ENCODE results near the gene METRNL. TPM values are rescaled to one million over a fixed set of nuclear protein-coding genes. Genes with fewer than 3 reads are reported as not detected.
A peak's percentile ranks its signal among the peaks of the same experiment; 100 is the strongest.

Gene METRNL
- total RNA-seq, 1 experiment from 2014 or later, result 46.2 TPM

- Histone ChIP-seq H3K9me3 (replicated peaks) (no peaks in the 10 kb centered on the region), H3K27ac (no peak overlapping the region), H3K36me3 (peaks cover 44% of the 10 kb centered on the region), H3K4me3 (no peak overlapping the region), H3K27me3 (no peaks in the 10 kb centered on the region), H3K4me1 (peaks cover 46% of the 10 kb centered on the region)
- peak; percentile 60 to 68 for DNase-seq
Observed at GRCh38 chr17:83096401-83097224, 17.2 kb downstream of the METRNL start.

GRCh38 chr17:83097831-83098230, 18.4 kb downstream of the METRNL start:
- DNase-seq, result no peak
- H3K9me3 ChIP-seq (replicated peaks), result no peaks in the 10 kb centered on the region
- peaks cover 57% of the 10 kb centered on the region for H3K4me1 ChIP-seq
- H3K4me3 ChIP-seq, result no peak overlapping the region
- no peaks in the 10 kb centered on the region for H3K27me3 ChIP-seq
- H3K27ac ChIP-seq, result no peak overlapping the region
- H3K36me3 ChIP-seq, result peaks cover 35% of the 10 kb centered on the region

- H3K9me3 ChIP-seq (replicated peaks), result no peaks in the 10 kb centered on the region
- H3K27me3 ChIP-seq, result no peaks in the 10 kb centered on the region
- peak; percentile 86 to 91 for DNase-seq
- peaks cover 29% of the 10 kb centered on the region for H3K36me3 ChIP-seq
- peak overlapping the region; percentile 51 for H3K27ac ChIP-seq
- H3K4me1 ChIP-seq, result peaks cover 60% of the 10 kb centered on the region
- peak overlapping the region; percentile 6; the same call in 1 of the 2 replicates for H3K4me3 ChIP-seq
Observed at GRCh38 chr17:83098241-83099085, 19.1 kb downstream of the METRNL start.

GRCh38 chr17:83099086-83099555, 19.7 kb downstream of the METRNL start:
- peaks cover 22% of the 10 kb centered on the region for H3K36me3 ChIP-seq
- H3K4me1 ChIP-seq, result peaks cover 62% of the 10 kb centered on the region
- H3K27me3 ChIP-seq, result no peaks in the 10 kb centered on the region
- H3K9me3 ChIP-seq (replicated peaks), result no peaks in the 10 kb centered on the region
- peak overlapping the region; percentile 6; the same call in 1 of the 2 replicates for H3K4me3 ChIP-seq
- peak in 1 of 2 experiments; percentile 63 for DNase-seq
- peak overlapping the region; percentile 51 for H3K27ac ChIP-seq

- H3K4me1 ChIP-seq, result peaks cover 67% of the 10 kb centered on the region
- DNase-seq, result peak; percentile 61 to 76
- peak overlapping the region; percentile 35 for H3K4me3 ChIP-seq
- H3K36me3 ChIP-seq, result peaks cover 17% of the 10 kb centered on the region
- H3K9me3 ChIP-seq (replicated peaks), result no peaks in the 10 kb centered on the region
- peak overlapping the region; percentile 39 for H3K27ac ChIP-seq
- H3K27me3 ChIP-seq, result no peaks in the 10 kb centered on the region
Observed at GRCh38 chr17:83099570-83100181, 20.3 kb downstream of the METRNL start.

GRCh38 chr17:83100220-83100852, 20.9 kb downstream of the METRNL start:
- Histone ChIP-seq H3K9me3 (replicated peaks) (no peaks in the 10 kb centered on the region), H3K4me3 (peak overlapping the region; percentile 35), H3K27ac (peak overlapping the region; percentile 39), H3K27me3 (no peaks in the 10 kb centered on the region), H3K36me3 (peaks cover 10% of the 10 kb centered on the region), H3K4me1 (peaks cover 67% of the 10 kb centered on the region)
- DNase-seq, result no peak

- Histone ChIP-seq H3K27ac (no peak overlapping the region), H3K4me1 (peaks cover 65% of the 10 kb centered on the region), H3K9me3 (replicated peaks) (no peaks in the 10 kb centered on the region), H3K27me3 (no peaks in the 10 kb centered on the region), H3K4me3 (no peak overlapping the region), H3K36me3 (peaks cover 4% of the 10 kb centered on the region)
- no peak for DNase-seq
Observed at GRCh38 chr17:83100853-83101391, 21.5 kb downstream of the METRNL start.

GRCh38 chr17:83101805-83102480, 22.5 kb downstream of the METRNL start:
- no peaks in the 10 kb centered on the region for H3K36me3 ChIP-seq
- peaks cover 69% of the 10 kb centered on the region for H3K4me1 ChIP-seq
- DNase-seq, result peak in 1 of 2 experiments; percentile 57
- H3K9me3 ChIP-seq (replicated peaks), result no peaks in the 10 kb centered on the region
- H3K27me3 ChIP-seq, result no peaks in the 10 kb centered on the region
- no peak overlapping the region for H3K4me3 ChIP-seq
- H3K27ac ChIP-seq, result no peak overlapping the region

- H3K36me3 ChIP-seq, result no peaks in the 10 kb centered on the region
- H3K4me3 ChIP-seq, result no peak overlapping the region
- DNase-seq, result no peak
- H3K27ac ChIP-seq, result no peak overlapping the region
- H3K4me1 ChIP-seq, result peaks cover 67% of the 10 kb centered on the region
- no peaks in the 10 kb centered on the region for H3K9me3 ChIP-seq (replicated peaks)
- H3K27me3 ChIP-seq, result no peaks in the 10 kb centered on the region
Observed at GRCh38 chr17:83103200-83103942, 24.0 kb downstream of the METRNL start.

- Histone ChIP-seq H3K27me3 (no peaks in the 10 kb centered on the region), H3K4me3 (no peak overlapping the region), H3K27ac (no peak overlapping the region), H3K9me3 (replicated peaks) (no peaks in the 10 kb centered on the region), H3K36me3 (no peaks in the 10 kb centered on the region), H3K4me1 (peaks cover 62% of the 10 kb centered on the region)
- DNase-seq, result no peak
Observed at GRCh38 chr17:83103943-83104311, 24.5 kb downstream of the METRNL start.

GRCh38 chr17:83104577-83105505, 25.4 kb downstream of the METRNL start:
- no peak overlapping the region for H3K4me3 ChIP-seq
- no peaks in the 10 kb centered on the region for H3K27me3 ChIP-seq
- no peaks in the 10 kb centered on the region for H3K36me3 ChIP-seq
- peaks cover 62% of the 10 kb centered on the region for H3K4me1 ChIP-seq
- no peak overlapping the region for H3K27ac ChIP-seq
- no peaks in the 10 kb centered on the region for H3K9me3 ChIP-seq (replicated peaks)
- DNase-seq, result no peak

GRCh38 chr17:83105512-83105911, 26.1 kb downstream of the METRNL start:
- H3K4me1 ChIP-seq, result peaks cover 64% of the 10 kb centered on the region

More at GRCh38 chr17:83105512-83105911, 26.1 kb downstream of the METRNL start:
- no peak overlapping the region for H3K4me3 ChIP-seq
- H3K27ac ChIP-seq, result no peak overlapping the region
- H3K27me3 ChIP-seq, result no peaks in the 10 kb centered on the region
- no peaks in the 10 kb centered on the region for H3K36me3 ChIP-seq
- DNase-seq, result no peak
- H3K9me3 ChIP-seq (replicated peaks), result no peaks in the 10 kb centered on the region

All from SJCRH30 (cell line).